ENCODE data around the gene ULBP2.
"Not testable (repeated sequence)": the region's sequence is repeated elsewhere in the genome, so short reads cannot be mapped to it uniquely, and the experiment has no call there.

The ULBP2 gene

GRCh38 chr6:149951096-149951495 is 9.3 kb downstream of the ULBP2 start:
- Histone ChIP-seq H3K27ac (no peak overlapping the region), H3K27me3 (replicated peaks) (peaks cover 43% of the 10 kb centered on the region), H3K36me3 (replicated peaks) (no peaks in the 10 kb centered on the region), H3K4me3 (ENCODE audit: low read depth, low read length) (no peak overlapping the region)
- no peak for TF ChIP-seq CTCF (IDR thresholded peaks at IDR 0.05; ENCODE audit: low read depth, low read length, missing control alignments)
- in situ Hi-C loops (cut with HindIII; ENCODE audit: low pct_ligation_motif_present, low sequenced_read_pairs) = no loop called here
- no peak for DNase-seq

- H3K27ac ChIP-seq = no peak overlapping the region
- no peak for TF ChIP-seq CTCF (IDR thresholded peaks at IDR 0.05; ENCODE audit: low read depth, low read length, missing control alignments)
- H3K4me3 ChIP-seq (ENCODE audit: low read depth, low read length) = no peak overlapping the region
- in situ Hi-C loops (cut with HindIII; ENCODE audit: low pct_ligation_motif_present, low sequenced_read_pairs) = no loop called here
- peaks cover 46% of the 10 kb centered on the region for H3K27me3 ChIP-seq (replicated peaks)
- no peak for DNase-seq
- no peaks in the 10 kb centered on the region for H3K36me3 ChIP-seq (replicated peaks)
These were observed 9.8 kb downstream of the ULBP2 start for GRCh38 chr6:149951626-149952025.

- H3K27ac ChIP-seq; H3K4me3 ChIP-seq (ENCODE audit: low read depth, low read length); in situ Hi-C loops (cut with HindIII; ENCODE audit: low pct_ligation_motif_present, low sequenced_read_pairs); H3K36me3 ChIP-seq (replicated peaks); DNase-seq: not testable (repeated sequence)
- peaks cover 57% of the 10 kb centered on the region for H3K27me3 ChIP-seq (replicated peaks)
These were observed 11.6 kb downstream of the ULBP2 start for GRCh38 chr6:149953390-149953789.

- H3K36me3 ChIP-seq (replicated peaks); H3K27ac ChIP-seq; H3K4me3 ChIP-seq (ENCODE audit: low read depth, low read length); in situ Hi-C loops (cut with HindIII; ENCODE audit: low pct_ligation_motif_present, low sequenced_read_pairs); DNase-seq: not testable (repeated sequence)
- H3K27me3 ChIP-seq (replicated peaks) = peaks cover 57% of the 10 kb centered on the region
These were observed 12.1 kb downstream of the ULBP2 start for GRCh38 chr6:149953934-149954327.

GRCh38 chr6:149954328-149954983 is 12.6 kb downstream of the ULBP2 start:
- H3K36me3 ChIP-seq (replicated peaks); H3K27ac ChIP-seq; H3K4me3 ChIP-seq (ENCODE audit: low read depth, low read length); DNase-seq; in situ Hi-C loops (cut with HindIII; ENCODE audit: low pct_ligation_motif_present, low sequenced_read_pairs): not testable (repeated sequence)
- peaks cover 57% of the 10 kb centered on the region for H3K27me3 ChIP-seq (replicated peaks)

GRCh38 chr6:149954984-149955653 is 13.3 kb downstream of the ULBP2 start:
- DNase-seq; H3K36me3 ChIP-seq (replicated peaks); H3K27ac ChIP-seq; in situ Hi-C loops (cut with HindIII; ENCODE audit: low pct_ligation_motif_present, low sequenced_read_pairs); H3K4me3 ChIP-seq (ENCODE audit: low read depth, low read length): not testable (repeated sequence)
- H3K27me3 ChIP-seq (replicated peaks) = peaks cover 56% of the 10 kb centered on the region

- DNase-seq; H3K36me3 ChIP-seq (replicated peaks); in situ Hi-C loops (cut with HindIII; ENCODE audit: low pct_ligation_motif_present, low sequenced_read_pairs); H3K27ac ChIP-seq; H3K4me3 ChIP-seq (ENCODE audit: low read depth, low read length): not testable (repeated sequence)
- peaks cover 50% of the 10 kb centered on the region for H3K27me3 ChIP-seq (replicated peaks)
These were observed 14.0 kb downstream of the ULBP2 start for GRCh38 chr6:149955654-149956317.

- DNase-seq; H3K4me3 ChIP-seq (ENCODE audit: low read depth, low read length); in situ Hi-C loops (cut with HindIII; ENCODE audit: low pct_ligation_motif_present, low sequenced_read_pairs); H3K36me3 ChIP-seq (replicated peaks); H3K27ac ChIP-seq: not testable (repeated sequence)
- H3K27me3 ChIP-seq (replicated peaks) = peaks cover 33% of the 10 kb centered on the region
These were observed 16.3 kb downstream of the ULBP2 start for GRCh38 chr6:149958124-149958523.

GRCh38 chr6:149959806-149960205 is 18.0 kb downstream of the ULBP2 start:
- DNase-seq; H3K36me3 ChIP-seq (replicated peaks); in situ Hi-C loops (cut with HindIII; ENCODE audit: low pct_ligation_motif_present, low sequenced_read_pairs); H3K27ac ChIP-seq; H3K4me3 ChIP-seq (ENCODE audit: low read depth, low read length): not testable (repeated sequence)
- H3K27me3 ChIP-seq (replicated peaks) = peaks cover 37% of the 10 kb centered on the region

All from brain microvascular endothelial cell (primary cell).